Measurements from ENCODE around the gene OSTN. TPM values are rescaled to one million over a fixed set of nuclear protein-coding genes. Genes with fewer than 3 reads are reported as not detected.

Gene OSTN
- polyA plus RNA-seq, 2 of the 4 experiments (the other 2 are of a cell fraction), result not detected

- H3K4me2 ChIP-seq, result no peak overlapping the region
- H3K27ac ChIP-seq, result no peak overlapping the region
- POLR2A ChIA-PET, result no interaction called here
- H3K4me3 ChIP-seq, result no peak overlapping the region
- CTCF ChIA-PET, result no interaction called here
- ATAC-seq, result no peak
- H3K4me1 ChIP-seq, result no peaks in the 10 kb centered on the region
- FAIRE-seq, result no peak
- DNase-seq (ENCODE audit: low read depth in 1 of 2, low spot score in 1 of 2), result no peak
- no peaks in the 10 kb centered on the region for H3K9me3 ChIP-seq
- TF ChIP-seq PBX3 (IDR thresholded peaks at IDR 0.05) (no peak), HEYL (CRISPR knock-in tag; IDR thresholded peaks at IDR 0.05) (no peak), REST (IDR thresholded peaks at IDR 0.05) (no peak), EHF (CRISPR knock-in tag; IDR thresholded peaks at IDR 0.05) (no peak), RARB (CRISPR knock-in tag; IDR thresholded peaks at IDR 0.05) (no peak), JUN (IDR thresholded peaks at IDR 0.05) (no peak), CBX2 (IDR thresholded peaks at IDR 0.05; ENCODE audit: borderline replicate concordance, low read depth) (no peak), TP53 (CRISPR knock-in tag; IDR thresholded peaks at IDR 0.05) (no peak), EHMT2 (IDR thresholded peaks at IDR 0.05; ENCODE audit: low read depth) (no peak), ATOH8 (CRISPR knock-in tag; IDR thresholded peaks at IDR 0.05; ENCODE audit: low read depth) (no peak), KDM5A (IDR thresholded peaks at IDR 0.05) (no peak)
- TF ChIP-seq, protein P1, sequence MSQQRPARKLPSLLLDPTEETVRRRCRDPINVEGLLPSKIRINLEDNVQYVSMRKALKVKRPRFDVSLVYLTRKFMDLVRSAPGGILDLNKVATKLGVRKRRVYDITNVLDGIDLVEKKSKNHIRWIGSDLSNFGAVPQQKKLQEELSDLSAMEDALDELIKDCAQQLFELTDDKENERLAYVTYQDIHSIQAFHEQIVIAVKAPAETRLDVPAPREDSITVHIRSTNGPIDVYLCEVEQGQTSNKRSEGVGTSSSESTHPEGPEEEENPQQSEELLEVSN (IDR thresholded peaks at IDR 0.05; ENCODE audit: borderline replicate concordance, low read depth), result no peak
These were observed 76.7 kb downstream of the OSTN start for GRCh38 chr3:191275751-191276150.

- ChIA-PET CTCF (no interaction called here), POLR2A (no interaction called here)
- H3K27ac ChIP-seq, result no peak overlapping the region
- no peaks in the 10 kb centered on the region for H3K9me3 ChIP-seq
- DNase-seq (ENCODE audit: low read depth in 1 of 2, low spot score in 1 of 2) (no peak), ATAC-seq (no peak), FAIRE-seq (no peak)
- 6% methylated on average over 1 of the region's 1 CpG for WGBS (ENCODE audit: missing lambda C conversion rate)
- TF ChIP-seq PBX3 (IDR thresholded peaks at IDR 0.05) (no peak), SMC3 (IDR thresholded peaks at IDR 0.05) (no peak), ATOH8 (CRISPR knock-in tag; IDR thresholded peaks at IDR 0.05; ENCODE audit: low read depth) (no peak), ZSCAN20 (CRISPR knock-in tag; IDR thresholded peaks at IDR 0.05) (no peak), NR3C1 (IDR thresholded peaks at IDR 0.05) (no peak), SREBF2 (IDR thresholded peaks at IDR 0.05) (no peak), NPAS2 (CRISPR knock-in tag; IDR thresholded peaks at IDR 0.05; ENCODE audit: borderline replicate concordance) (no peak), RFX5 (IDR thresholded peaks at IDR 0.05) (no peak), FOSB (CRISPR knock-in tag; IDR thresholded peaks at IDR 0.05) (no peak)
- TF ChIP-seq, protein P1 (IDR thresholded peaks at IDR 0.05; ENCODE audit: borderline replicate concordance, low read depth), result no peak
- H3K4me2 ChIP-seq, result no peak overlapping the region
- H3K4me3 ChIP-seq, result no peak overlapping the region
- no peaks in the 10 kb centered on the region for H3K4me1 ChIP-seq
These were observed 81.1 kb downstream of the OSTN start for GRCh38 chr3:191280111-191280510.

All from A549 (cell line).